PC-3 (cell line): ENCODE measurements around the gene NPAS1. TPM values are rescaled to one million over a fixed set of nuclear protein-coding genes. Genes with fewer than 3 reads are reported as not detected.

Experiments
- ATAC-seq: fragments of 200-7000 bp; cut with Tn5 transposase; 2 replicates; pipeline ENCODE4 v1.9.1; 2020; ENCODE audit warnings: mild to moderate bottlenecking, moderate library complexity
- BruUV-seq: library from RNA; stranded (reverse); fragments of 400-500 nt; replicated peaks from 2 replicates; lab custom pipeline; 2021; lab: Mats Ljungman, UMichigan
- CTCF ChIA-PET: fragments of 300-600 bp; sonication (Branson Sonifier 250); formaldehyde crosslinking; loops from one replicate; lab custom pipeline; 2022; ENCODE audit warnings: antibody characterized with exemption; lab: Charles Lee
- POLR2A ChIA-PET: fragments of 300-600 bp; sonication (Branson Sonifier 250); formaldehyde crosslinking; loops from one replicate; lab custom pipeline; 2022; ENCODE audit warnings: antibody characterized with exemption; ENCODE audit not compliant: unreplicated experiment; lab: Charles Lee
- DNase-seq: peaks from one replicate; pipeline ENCODE4 v3.0.0-alpha.2; 2015
- H2AFZ ChIP-seq: fragments of 300-600 bp; sonication (generic); 2 replicates; pipeline ENCODE4 v1.6.0; 2016; ENCODE audit warnings: antibody characterized with exemption, low read length
- H3F3A ChIP-seq: fragments of 300-600 bp; sonication (generic); one replicate; pipeline ENCODE4 v1.6.0; 2017; ENCODE audit warnings: antibody characterized with exemption, low read length, control low read depth, mild to moderate bottlenecking; ENCODE audit not compliant: unreplicated experiment
- H3K27ac ChIP-seq: fragments of 300-600 bp; sonication (generic); 2 replicates; pipeline ENCODE4 v1.5.1; 2016; ENCODE audit warnings: mild to moderate bottlenecking, low read length
- H3K27me3 ChIP-seq: fragments of 300-600 bp; sonication (generic); 2 replicates; pipeline ENCODE4 v1.6.1; 2016; ENCODE audit warnings: low read length, mixed read lengths
- H3K36me3 ChIP-seq: fragments of 300-600 bp; sonication (generic); 2 replicates; pipeline ENCODE4 v1.6.1; 2016; ENCODE audit warnings: low read depth, mixed run types, low read length, mixed read lengths
- H3K4me1 ChIP-seq: fragments of 300-600 bp; sonication (generic); 2 replicates; pipeline ENCODE4 v1.5.1; 2016; ENCODE audit warnings: low read length; ENCODE audit not compliant: insufficient read depth
- H3K4me2 ChIP-seq: fragments of 300-600 bp; sonication (generic); 2 replicates; pipeline ENCODE4 v1.6.0; 2016; ENCODE audit warnings: low read length
- H3K4me3 ChIP-seq: fragments of 300-600 bp; sonication (generic); 2 replicates; pipeline ENCODE4 v1.5.1; 2016; ENCODE audit warnings: mild to moderate bottlenecking, low read length, mixed read lengths
- H3K79me2 ChIP-seq: fragments of 300-600 bp; sonication (generic); 2 replicates; pipeline ENCODE4 v1.6.1; 2017; ENCODE audit warnings: low read length, mixed read lengths
- H3K9ac ChIP-seq: fragments of 300-600 bp; sonication (generic); 2 replicates; pipeline ENCODE4 v1.6.0; 2016; ENCODE audit warnings: mild to moderate bottlenecking, low read length
- H3K9me2 ChIP-seq: fragments of 300-600 bp; sonication (generic); replicated peaks from 2 replicates; pipeline ENCODE4 v1.6.1; 2016; ENCODE audit warnings: mixed run types, low read length, mixed read lengths
- H3K9me3 ChIP-seq: fragments of 300-600 bp; sonication (generic); 2 replicates; pipeline ENCODE4 v1.6.1; 2016; ENCODE audit warnings: low read length, mixed read lengths
- H4K20me1 ChIP-seq: fragments of 300-600 bp; sonication (generic); 2 replicates; pipeline ENCODE4 v1.6.1; 2016; ENCODE audit warnings: low read length, mixed read lengths
- CTCF ChIP-seq: fragments of 300-600 bp; sonication (generic); conservative IDR thresholded peaks from 2 replicates; pipeline ENCODE4 v1.5.1; 2017; ENCODE audit warnings: antibody characterized with exemption, low read depth, mild to moderate bottlenecking, low read length
- EZH2 ChIP-seq: fragments of 300-600 bp; sonication (generic); IDR thresholded peaks from one replicate; pipeline ENCODE4 v1.6.1; 2017; ENCODE audit warnings: antibody characterized with exemption, mild to moderate bottlenecking, low read length; ENCODE audit not compliant: unreplicated experiment
- EZH2phosphoT487 ChIP-seq: fragments of 300-600 bp; sonication (generic); IDR thresholded peaks from 2 replicates; pipeline ENCODE4 v1.6.1; 2018; ENCODE audit warnings: mild to moderate bottlenecking, antibody characterized with exemption, low read length, borderline replicate concordance
- intact Hi-C: fragments of 100-400 bp; cut with micrococcal nuclease; formaldehyde crosslinking; loops from 2 replicates; pipeline ENCODE4 v1.9.0; 2023
- total RNA-seq: library from RNA; depleted of rRNA; stranded (reverse); fragments of >200 nt; gene quantifications from 2 replicates; pipeline ENCODE4 v1.2.3, GENCODE V29; 2014

The NPAS1 gene
- total RNA-seq, 1 experiment from 2014 or later: 1.6 TPM

DNA sequence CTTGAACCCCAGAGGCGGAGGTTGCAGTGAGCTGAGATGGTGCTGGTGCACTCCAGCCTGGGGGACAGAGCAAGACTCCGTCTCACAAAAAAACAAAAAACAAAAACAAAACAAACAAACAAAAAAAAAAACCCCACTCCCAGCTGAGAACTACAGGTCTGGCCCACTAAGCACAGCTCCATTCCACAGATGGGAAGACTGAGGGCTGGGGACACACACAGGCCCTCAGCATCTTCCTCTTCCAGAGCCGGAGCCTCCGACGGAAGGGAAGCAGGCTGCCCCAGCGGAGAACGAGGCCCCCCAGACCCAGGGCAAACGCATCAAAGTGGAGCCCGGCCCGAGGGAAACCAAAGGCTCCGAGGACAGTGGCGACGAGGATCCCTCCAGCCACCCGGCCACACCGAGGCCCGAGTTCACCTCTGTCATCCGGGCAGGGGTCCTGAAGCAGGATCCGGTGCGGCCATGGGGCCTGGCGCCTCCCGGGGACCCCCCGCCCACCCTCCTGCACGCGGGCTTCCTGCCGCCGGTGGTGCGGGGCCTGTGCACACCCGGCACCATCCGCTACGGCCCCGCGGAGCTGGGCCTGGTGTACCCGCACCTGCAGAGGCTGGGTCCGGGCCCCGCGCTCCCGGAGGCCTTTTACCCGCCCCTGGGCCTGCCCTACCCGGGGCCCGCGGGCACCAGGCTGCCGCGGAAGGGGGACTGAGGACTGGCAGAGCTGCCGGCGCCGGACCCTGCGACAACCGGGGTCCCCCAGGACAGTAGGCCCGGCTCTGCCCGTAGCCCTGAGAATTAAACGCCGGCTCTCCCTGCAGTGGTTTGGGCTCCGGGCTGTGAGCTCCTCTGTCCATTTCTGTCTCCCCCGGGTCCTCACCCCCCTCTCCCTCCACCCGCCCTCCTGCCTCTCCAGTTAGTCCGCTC is 25.6 kb downstream of the NPAS1 start:
- Histone ChIP-seq H3K9me2 (no peaks in the 10 kb centered on the region), H4K20me1 (no peaks in the 10 kb centered on the region), H2AFZ (no peak overlapping the region), H3K27ac (no peak overlapping the region), H3K4me2 (no peak overlapping the region), H3K36me3 (no peaks in the 10 kb centered on the region), H3K9ac (no peak overlapping the region), H3K9me3 (no peaks in the 10 kb centered on the region), H3K4me1 (peaks cover 5% of the 10 kb centered on the region; the same call in 1 of the 2 replicates), H3K4me3 (no peak overlapping the region), H3F3A (no peaks in the 10 kb centered on the region), H3K79me2 (peaks cover 6% of the 10 kb centered on the region; the same call in 1 of the 2 replicates), H3K27me3 (no peaks in the 10 kb centered on the region)
- CTCF ChIA-PET: no interaction called here
- intact Hi-C loops: no loop called here
- POLR2A ChIA-PET: interaction anchor here (0.6 kb wide), 1 partner anchor 10 kb away, joined by 3 read pairs; no protein-coding TSS in a partner anchor
- ATAC-seq (no peak), DNase-seq (no peak)
- no peak for TF ChIP-seq EZH2phosphoT487
- no peak for TF ChIP-seq CTCF
- TF ChIP-seq EZH2: no peak
- BruUV-seq: no TSS peak

DNA sequence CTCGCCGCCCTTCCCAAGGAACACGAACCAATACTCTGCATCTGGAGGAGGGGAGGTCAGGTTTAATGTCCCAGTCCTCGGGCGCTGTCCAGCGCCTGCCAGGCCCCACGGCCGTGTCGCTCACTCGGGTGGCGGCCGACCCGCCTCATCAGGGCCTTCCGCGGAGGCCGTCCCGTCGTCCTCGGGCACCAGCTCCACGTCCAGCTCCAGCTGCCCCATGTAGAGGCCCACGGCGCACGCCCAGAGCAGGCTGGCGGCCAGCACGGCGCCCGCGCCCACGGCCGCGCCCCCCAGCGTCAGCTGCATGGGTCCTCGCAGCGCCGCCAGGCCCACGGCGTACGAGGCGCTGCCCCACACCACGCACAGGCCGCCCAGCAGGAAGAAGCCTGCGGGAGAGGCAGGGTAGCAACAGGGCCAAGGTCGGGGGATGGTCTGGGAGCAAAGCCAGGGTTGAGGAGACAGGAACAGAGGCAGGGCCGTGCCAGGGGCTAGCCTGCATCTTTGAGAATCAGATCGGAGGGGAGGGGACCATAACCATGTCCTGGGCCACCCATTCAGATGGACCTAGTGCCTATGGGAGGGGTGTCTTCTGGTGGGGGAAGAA is 26.3 kb downstream of the NPAS1 start:
- Histone ChIP-seq H3K79me2 (peaks cover 6% of the 10 kb centered on the region; the same call in 1 of the 2 replicates), H2AFZ (no peak overlapping the region), H3K9me3 (no peaks in the 10 kb centered on the region), H3K4me3 (no peak overlapping the region), H3K36me3 (no peaks in the 10 kb centered on the region), H3K27ac (no peak overlapping the region), H3F3A (no peaks in the 10 kb centered on the region), H3K4me2 (no peak overlapping the region), H3K4me1 (peaks cover 5% of the 10 kb centered on the region; the same call in 1 of the 2 replicates), H4K20me1 (no peaks in the 10 kb centered on the region), H3K9me2 (no peaks in the 10 kb centered on the region), H3K27me3 (no peaks in the 10 kb centered on the region), H3K9ac (no peak overlapping the region)
- no peak for ATAC-seq
- BruUV-seq: no TSS peak
- intact Hi-C loops: no loop called here
- POLR2A ChIA-PET: no interaction called here
- TF ChIP-seq CTCF: no peak
- no peak for TF ChIP-seq EZH2phosphoT487
- TF ChIP-seq EZH2: no peak
- DNase-seq: no peak
- CTCF ChIA-PET: no interaction called here
